NCI-H446 treated with DMSO at 0.1 percent for 48 hours (cell line): Measurements from ENCODE around the gene VOPP1.
"Not testable (repeated sequence)": the region's sequence is repeated elsewhere in the genome, so short reads cannot be mapped to it uniquely, and the experiment has no call there.

Experiments used
- DNase-seq: peaks from one replicate; lab custom pipeline; 2025; lab: John Stamatoyannopoulos, UW

Gene VOPP1, protein sequence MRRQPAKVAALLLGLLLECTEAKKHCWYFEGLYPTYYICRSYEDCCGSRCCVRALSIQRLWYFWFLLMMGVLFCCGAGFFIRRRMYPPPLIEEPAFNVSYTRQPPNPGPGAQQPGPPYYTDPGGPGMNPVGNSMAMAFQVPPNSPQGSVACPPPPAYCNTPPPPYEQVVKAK

DNA sequence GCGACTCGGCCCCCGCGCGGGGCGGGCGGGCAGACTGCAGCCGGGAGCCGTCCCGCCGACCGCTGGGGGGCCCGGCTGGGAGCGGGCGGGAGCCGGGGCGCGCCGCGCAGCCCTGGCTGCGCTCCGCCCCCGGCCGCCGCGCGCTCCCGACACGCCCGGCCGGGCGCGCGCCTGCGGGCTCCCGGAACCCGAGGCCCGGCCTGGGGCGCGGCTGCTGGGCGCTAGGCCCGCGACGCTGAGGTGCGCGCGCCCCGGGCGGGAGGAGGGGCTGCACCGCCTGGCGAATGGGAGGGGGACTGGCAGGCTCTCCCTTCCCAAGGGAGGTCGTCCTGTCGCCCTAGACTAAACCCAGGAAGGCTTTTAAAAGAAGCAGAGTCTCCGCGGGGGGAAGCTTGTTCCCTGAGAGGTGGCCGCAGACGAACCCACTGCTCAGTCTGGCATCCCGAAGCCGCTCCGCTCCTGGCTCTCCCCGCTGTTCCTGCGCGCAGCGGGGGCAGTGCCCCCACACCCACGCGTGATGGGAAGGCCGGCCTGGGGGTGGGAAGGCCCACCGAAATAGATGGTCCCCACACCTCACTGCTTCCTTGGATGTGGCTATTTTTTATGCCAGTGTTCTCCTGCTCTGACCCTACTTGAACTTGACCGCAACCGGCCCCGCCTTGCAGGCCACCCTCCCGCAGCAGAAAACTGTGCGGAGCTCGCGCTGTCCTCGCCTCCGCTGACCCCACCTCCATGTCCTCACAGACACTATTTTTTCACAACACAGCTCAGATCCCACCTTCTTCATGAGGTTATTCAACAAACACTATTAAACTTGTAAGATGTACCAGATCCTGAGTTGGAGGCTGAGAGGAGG is at the start of gene VOPP1:
TSS of gene VOPP1 (minus strand) at position 125 of the 856 bp plus-strand sequence. CDS start 178 bp downstream, outside the sequence.
- peak; percentile 56 for DNase-seq

DNA sequence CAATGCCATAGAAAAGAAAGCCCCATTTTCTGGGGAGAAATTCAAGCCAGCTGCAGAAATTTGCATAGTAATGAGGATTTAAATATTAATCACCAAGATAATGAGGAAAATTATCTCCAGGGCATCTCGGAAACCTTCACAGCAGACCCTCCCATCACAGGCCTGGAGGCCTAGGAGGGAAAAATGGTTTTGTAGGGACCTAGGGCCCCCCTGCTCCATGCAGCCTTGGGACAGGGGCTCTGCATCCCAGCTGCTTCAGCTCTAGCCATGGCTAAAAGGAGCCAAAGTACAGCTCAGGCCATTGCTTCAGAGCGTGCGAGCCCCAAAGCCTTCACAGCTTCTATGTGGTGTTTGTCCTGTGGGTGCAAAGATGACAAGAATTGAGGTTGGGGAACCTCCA is 46.6 kb upstream of the VOPP1 start:
- DNase-seq = no peak

DNA sequence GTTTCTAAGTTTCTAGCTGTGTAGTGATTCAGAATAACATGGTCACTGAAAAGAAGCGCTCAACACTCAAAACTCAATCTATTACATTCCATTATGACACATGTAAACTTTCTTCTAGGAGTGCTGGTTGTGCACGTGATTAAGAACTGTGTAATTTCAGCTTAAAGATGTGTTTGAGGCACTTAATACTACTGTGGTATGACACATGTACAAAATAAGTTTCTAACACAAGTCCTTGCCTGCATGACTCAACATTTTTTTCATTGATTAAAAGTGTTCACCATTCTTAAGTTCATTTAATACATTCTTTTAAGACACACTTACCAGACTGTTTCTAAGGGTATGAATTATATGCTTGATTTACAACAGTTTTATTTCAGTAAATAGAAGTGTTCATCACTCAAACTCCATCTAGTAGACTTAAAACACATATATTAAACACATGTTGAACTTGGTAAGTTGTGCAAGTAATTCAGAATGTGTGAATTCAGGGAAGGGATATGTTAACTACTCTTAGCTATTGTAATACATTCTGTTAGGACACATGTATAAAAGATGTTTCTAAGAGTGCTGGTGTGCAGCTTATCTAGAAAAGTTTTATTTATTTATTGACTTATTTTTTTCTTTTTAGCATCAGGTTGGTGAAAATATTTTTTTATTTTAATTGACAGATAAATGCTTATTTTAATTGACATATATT is 42.2 kb upstream of the VOPP1 start:
- not testable (repeated sequence) for DNase-seq

DNA sequence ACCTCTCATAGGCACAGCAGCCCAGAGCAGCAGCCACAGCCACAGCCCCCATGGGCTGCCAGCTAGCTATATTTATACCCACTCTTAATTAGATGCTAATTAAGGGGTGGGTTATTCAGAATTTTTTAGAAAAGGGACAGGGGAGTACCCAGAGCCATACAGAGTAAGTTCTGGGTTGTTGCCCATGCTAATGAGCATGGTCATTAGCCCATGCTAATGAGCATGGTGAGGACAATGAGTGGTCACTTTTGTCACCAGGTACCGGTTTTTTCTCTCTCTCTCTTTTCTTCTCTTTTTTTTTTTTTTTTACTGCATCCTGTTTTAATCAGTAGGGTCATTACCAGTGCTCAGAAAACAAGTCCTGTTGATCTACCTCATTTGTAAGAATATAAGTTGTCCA is 37.4 kb upstream of the VOPP1 start:
- not testable (repeated sequence) for DNase-seq

DNA sequence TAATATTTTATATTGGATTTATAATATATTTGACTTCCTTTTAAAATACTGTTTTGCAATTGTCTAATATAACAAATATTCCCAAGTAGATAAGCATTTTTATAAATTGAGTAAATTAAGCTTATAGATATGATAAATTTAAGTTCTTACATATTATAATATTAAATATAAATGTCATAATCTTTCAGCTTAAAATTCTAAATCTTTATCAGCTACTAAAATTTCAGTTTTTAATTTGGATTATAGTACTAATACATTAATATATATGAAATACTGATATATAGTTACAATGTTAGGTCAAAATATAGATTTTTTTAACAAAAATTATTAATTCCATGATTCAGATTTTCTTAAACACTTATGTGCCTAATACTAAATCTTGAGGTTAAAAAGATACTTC is 33.4 kb upstream of the VOPP1 start:
- DNase-seq = not testable (repeated sequence)

DNA sequence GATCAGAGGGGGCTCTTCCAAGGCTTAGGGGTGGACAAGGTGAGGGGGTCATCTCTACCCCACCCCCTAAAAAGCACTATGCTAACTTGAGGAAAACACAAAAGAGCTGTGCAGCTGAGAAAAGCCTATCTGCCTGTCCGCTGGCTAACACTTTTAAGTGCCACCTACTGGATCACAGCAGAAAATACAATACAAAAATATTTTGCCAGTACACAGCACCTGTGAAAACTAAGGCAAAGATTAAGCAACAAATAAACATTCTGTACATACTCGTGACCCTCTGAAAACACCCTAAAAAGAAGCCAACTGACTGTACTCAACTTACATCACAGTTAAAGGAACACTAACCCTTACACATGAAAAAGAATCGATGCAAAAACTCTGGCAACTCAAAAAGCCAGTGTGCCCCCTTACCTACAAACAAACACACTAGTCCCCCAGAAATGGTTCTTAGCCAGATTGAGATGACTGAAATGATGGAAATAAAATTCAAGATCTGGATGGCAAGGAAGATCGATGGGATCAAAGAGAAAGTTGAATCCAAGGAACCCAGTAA is 25.7 kb upstream of the VOPP1 start:
- DNase-seq = not testable (repeated sequence)

DNA sequence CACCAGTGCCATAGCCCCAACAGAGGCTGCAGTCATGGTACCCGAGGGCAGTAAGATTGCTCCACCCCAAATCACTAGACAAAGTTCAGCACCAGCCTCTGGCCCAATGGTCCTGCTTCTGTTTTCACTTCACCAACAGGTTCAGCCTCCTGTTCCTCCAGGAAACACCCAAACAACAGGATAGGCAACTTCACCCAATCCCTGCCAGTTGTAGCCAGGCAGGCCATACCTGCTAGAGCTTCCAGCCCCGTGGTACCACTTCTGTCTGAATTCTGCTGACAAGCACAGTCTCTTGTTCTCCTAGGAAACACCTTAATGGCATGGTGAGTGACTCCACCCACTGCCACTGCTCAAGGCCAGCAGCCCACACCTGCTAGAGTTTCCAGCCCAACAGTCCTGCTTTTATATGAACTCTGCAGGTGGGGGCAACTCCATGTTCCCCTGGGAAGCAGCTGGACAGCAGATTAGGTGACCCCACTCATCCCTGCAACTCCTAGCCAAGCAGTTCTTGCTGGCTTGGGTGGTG is 25.0 kb upstream of the VOPP1 start:
- DNase-seq = not testable (repeated sequence)

DNA sequence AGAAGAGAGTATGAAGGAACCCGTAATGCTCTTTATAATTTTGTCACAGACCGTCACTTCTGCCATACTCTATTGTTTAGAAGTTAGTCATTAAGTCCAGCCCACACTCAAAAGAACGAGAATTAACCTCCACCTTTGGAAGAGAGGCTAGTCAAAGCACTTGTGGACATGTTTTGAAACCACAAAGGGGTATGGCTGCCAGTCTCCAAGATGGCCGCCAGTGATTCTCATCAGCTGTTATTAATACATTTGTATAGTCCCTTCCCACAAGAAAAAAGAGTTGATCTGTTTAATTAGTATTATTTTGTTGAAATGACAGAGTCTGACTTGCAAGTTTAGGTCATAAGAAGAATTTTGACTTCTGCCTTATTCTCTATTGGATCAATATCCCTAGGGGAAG is 23.2 kb upstream of the VOPP1 start:
- no peak for DNase-seq

DNA sequence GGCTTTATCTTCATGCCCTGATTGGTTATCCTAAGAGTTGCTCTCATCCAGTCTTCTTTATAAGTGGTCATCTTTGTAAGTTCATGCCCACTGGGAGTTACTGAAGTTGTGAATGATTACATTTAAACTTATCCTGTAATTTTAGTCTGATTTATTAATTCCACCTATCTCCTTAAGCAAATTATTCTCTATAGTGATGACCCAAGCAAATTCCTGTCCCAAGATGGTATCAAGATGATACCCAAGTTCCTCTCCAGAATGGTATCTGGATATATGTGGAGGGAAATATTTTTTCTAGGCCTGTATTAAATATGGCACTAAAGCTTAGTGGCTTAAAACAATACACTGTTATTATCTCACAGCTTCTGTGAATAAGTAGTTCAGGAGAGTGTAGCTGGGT is 22.6 kb upstream of the VOPP1 start:
- DNase-seq = no peak

DNA sequence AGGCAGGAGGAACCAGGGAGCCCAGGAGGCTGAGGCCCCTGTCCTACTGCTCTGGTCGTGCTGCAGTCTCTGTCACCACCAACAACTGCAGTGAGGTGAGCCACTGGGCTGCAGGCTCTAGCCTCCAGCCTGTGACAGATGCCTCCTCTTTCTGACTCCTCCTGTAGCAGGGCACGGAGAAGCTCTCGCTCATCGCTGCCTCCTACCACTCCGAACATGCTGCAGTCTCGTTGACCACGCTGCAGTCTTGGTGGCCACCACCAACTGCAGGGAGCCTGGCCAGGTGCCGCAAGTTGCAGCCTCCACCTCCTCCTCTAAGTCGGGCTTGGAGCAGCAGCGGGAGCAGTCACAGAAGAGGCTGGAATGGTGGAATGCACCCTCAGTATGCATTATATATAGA is 22.1 kb upstream of the VOPP1 start:
- DNase-seq = no peak

DNA sequence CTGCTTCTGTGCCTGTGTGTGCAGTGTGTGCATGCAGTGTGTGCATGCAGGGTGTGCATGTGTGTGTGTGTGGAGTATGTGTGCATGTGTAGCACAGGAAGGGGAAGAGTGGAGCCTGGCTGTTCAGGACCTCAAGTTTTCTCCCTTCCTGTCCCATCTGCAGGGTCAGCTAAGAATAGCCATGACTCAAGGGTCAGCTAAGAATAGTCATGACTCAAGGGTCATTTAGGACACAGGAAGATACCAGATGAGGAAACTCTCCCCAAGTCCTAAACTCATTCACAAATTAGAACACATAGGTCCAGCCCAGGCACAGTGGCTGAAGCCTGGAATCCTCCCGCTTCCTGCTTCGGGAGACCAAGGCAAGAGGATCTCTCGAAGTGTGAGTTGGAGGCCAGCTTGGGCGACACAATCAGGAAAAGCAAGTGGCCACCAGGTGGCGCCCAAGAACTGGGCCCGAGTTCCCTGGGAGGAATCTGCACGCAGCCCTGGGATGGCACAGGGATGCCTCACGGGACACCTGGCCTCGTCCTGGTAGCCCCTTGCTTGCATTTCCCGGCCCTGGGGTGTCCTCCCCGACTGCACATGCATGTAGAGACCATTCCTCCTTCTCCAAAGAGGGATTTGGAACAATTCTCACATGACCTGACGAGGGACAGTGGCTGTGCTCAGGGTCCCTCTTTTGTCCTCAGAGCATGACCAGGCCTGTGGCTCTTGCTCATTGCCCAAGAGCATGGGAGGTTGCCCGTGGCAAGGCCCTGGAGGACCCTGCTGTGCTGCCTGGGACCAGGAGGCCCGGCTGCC is 21.4 kb upstream of the VOPP1 start:
- DNase-seq = no peak

DNA sequence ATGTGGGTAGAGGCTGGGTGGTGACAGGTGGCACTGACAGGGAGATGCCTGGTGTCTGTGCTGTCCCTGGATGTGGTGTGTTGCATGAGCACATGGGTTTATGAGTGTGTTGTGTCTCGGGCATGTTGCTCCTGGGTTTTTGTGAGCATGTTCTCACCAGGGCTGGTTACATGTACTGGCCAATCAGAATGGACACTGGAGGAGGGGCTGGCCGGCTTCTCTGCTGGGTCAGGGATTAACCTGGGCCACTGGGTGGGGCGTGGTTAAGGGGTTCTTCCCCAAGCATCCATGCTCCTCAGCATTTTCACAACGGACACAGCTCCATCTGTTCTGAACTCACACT is 20.8 kb upstream of the VOPP1 start:
- no peak for DNase-seq

DNA sequence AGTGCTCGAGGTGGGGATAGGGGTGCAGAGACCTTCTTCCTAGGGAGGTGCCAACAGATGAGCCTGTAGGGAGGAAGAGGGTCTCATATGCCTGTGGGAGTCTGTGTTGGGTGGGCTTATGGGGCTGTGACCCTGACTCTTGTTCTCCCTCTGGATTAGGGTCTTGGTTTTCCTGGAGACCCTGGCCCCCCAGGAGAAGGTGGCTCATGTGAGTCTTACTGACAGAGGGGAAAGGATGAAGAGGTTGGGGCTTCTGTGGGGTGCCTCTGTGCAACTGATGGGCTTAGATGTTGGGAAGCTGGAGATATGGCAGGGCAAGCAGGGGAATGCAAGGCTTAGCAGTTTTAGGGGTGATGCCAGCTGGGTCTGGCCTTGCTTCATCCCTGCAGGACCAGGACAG is 20.2 kb upstream of the VOPP1 start:
- no peak for DNase-seq

DNA sequence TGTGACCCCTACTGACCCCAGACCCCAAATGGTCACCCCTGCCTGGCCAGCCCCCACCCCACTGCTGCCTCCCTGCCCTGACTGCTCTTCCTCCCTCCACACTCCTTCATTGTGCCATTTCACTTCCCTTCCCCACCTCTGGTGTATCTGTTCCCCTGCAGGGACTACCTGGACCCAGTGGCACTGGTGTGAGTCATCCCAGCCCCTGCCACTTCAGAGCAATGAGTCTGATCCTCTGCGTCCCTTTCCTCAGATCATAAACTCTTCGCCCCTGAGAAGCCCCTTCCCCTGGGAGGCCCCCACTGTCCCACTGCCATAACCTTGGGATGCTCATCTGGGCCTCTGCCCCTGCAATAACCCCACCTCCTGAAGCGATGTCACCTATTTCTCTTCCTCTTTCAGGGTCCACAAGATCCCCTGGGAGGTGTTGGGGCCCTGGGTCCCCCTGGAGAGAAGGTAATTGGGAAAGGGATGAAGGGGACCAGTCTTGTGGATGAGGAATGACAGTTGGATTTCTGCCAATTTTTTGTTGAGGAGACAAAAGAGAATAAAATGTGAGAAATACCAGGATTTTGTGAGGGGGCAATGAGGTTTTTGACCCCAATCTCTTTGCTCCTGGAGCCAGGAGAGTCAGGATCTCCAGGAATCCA is 19.1 kb upstream of the VOPP1 start:
- no peak for DNase-seq

DNA sequence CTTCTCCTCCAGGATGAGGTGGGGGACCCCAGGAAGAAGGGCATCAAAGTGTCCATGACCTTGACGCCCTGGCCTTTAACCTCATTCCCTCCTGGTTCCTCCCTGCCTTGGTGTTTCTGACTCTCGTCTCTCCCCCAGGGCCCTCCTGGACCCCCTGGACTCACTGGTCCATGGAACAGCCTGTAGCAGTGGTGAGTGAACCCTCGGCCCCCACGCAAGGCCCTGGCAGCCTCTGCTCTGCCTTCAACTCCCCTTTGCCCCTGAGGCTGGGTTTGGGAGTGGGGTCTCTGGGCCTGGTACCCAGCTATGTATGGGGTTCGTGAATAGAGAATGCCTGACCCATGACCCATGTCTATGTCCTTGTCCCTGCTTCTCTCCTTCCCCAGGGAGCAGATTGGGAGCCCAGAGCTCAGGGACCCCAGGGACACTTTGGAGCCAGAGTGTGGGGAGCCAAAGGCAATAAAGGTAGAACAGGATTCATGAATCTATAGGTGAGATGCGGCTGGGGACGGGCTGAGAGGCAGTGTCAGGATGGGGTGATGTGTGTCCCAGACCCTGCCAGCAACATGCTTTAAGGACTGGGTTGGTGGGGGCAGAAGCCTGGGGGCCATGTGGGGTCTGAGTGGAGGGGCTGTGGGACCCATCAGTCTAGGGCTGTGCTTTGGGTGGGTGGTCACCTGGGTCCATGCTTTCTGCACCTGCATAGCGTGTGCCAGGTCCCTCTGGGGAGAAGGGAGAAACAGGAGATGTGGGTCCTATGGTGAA is 18.4 kb upstream of the VOPP1 start:
- DNase-seq = no peak

DNA sequence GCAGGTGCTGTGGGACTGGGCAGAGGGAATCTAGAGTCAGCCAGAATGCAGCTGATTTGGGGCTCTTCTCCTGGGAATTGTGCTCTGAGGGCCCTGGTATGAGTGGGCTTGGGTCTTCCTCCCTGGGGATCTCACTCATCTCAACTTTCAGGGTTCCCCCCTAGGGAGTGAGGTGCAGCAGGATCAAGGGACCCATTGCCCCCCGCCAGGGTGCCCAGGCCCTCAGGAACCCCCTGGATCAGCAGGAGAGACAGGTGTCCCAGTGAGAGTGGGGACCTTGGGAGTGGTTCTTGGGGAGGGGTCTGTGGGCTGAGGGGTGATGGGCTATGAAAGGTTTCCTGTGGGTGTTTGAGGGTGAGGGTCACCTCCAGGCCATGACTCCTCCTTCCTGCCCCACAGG is 17.6 kb upstream of the VOPP1 start:
- no peak for DNase-seq

DNA sequence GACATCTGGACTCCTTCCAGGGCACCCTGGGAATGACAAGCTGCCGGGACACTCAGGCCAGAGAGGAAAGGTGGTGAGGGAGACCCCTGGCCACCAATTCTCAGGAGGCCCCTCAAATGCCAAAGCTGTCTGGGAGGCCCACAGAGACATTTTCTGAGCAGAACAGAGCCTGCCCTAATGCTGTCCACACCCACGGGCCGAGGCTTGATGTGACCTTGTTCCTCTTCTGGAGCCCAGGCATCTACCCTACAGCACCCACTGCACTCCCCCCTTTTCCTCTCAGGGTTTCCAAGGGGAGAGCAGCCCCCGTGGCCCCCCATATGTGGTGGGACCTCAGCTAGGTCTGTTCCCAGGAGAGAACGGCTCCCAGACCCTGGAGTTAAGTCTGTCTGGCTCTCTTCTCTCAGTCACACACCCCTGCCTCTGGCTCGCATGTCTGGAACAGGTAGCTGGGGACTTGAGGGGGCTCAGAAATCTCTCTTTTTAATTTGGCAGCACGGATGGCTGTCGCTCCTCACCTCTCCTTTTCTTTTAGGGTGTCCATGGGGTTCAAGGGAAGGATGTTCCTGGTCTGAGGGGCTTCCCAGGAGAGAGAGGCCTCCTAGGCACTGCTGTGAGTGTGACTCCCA is 16.8 kb upstream of the VOPP1 start:
- DNase-seq = no peak

DNA sequence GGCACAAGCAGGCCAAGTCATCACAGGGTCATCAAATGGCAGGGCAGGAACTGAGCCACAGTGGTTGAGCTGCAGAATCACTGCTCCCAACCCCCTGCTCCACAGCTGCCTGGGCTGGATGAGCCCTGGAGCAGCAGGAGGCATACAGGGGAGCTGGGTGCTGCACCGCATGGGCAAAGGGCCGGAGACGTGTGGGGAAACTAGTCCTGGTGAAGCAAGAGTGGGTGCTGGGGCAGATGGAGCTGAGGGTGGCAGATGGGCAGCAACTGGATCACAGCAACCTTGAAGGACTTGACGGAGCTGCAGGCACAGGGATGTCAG is 16.0 kb upstream of the VOPP1 start:
- no peak for DNase-seq

DNA sequence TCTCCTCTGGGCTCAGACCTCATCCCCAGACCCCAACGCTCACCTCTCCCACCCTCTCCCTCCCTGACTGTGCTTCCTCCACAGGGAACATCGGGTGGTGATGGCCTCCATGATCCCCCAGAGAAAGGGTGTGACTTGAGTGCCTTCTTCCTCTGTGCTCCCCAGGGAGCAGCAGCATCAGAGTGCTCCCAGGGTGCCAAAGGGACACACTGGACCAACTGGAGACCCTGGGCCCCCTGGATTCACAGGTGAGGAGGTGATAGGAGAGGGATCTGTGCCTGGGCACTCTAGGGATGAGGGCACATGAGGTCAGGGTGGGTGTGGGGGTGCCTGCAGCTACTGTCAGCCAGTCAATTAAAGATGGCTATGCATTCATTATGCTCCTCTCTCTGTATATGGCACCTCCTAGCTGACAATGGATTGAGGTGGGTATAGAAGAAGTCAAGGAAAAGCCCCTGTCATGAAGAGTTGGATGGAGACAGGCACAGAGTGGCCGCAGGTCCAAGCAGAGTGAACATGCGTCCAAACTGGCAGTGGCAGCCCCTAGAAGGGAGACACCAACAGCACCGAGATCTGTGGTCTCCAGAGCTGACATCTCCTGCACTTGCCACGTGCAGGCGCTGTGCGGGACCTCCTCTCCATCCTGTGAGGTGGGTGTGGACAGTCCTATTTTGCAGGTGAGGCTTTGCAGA is 15.5 kb upstream of the VOPP1 start:
- DNase-seq = no peak

DNA sequence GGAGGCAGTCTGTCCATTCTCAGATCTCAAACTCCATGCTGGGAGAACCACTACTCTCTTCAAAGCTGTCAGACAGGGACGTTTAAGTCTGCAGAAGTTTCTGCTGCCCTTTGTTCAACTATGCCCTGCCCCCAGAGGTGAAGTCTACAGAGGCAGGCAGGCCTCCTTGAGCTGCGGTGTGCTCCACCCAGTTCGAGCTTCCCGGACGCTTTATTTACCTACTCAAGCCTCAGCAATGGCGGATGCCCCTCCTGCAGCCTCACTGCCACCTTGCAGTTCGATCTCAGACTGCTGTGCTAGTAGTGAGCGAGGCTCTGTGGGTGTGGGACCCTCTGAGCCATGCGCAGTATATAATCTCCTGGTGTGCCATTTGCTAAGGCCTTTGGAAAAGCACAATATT is 10.4 kb upstream of the VOPP1 start:
- DNase-seq = not testable (repeated sequence)
